ENCODE results near the gene TATDN3.
"Not testable (repeated sequence)": the region's sequence is repeated elsewhere in the genome, so short reads cannot be mapped to it uniquely, and the experiment has no call there.

Gene TATDN3

DNA sequence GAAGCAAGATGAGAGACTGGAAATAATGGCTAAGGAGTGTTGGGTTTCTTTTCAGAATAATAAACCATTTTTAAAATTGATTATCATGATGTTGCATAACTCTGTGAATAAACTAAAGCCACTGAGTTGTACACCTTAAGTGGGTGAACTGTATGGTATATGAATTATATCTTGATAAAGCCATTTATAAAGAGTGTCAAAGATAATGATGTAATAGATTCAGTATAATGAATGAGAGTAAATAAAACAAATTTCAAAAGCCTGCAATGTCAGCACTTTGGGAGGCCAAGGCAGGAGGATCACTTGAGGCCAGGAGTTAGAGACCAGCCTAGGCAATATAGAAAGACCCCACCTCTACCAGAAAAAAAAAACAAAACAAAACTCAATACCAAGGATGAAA, 16.5 kb upstream of the TATDN3 start:
- DNase-seq (ENCODE audit: low read depth): no peak
- no peak overlapping the region for H3K4me3 ChIP-seq (ENCODE audit: low read depth, low read length)
- TF ChIP-seq, protein P1, sequence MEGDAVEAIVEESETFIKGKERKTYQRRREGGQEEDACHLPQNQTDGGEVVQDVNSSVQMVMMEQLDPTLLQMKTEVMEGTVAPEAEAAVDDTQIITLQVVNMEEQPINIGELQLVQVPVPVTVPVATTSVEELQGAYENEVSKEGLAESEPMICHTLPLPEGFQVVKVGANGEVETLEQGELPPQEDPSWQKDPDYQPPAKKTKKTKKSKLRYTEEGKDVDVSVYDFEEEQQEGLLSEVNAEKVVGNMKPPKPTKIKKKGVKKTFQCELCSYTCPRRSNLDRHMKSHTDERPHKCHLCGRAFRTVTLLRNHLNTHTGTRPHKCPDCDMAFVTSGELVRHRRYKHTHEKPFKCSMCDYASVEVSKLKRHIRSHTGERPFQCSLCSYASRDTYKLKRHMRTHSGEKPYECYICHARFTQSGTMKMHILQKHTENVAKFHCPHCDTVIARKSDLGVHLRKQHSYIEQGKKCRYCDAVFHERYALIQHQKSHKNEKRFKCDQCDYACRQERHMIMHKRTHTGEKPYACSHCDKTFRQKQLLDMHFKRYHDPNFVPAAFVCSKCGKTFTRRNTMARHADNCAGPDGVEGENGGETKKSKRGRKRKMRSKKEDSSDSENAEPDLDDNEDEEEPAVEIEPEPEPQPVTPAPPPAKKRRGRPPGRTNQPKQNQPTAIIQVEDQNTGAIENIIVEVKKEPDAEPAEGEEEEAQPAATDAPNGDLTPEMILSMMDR (IDR thresholded peaks at IDR 0.05; ENCODE audit: low read depth, low read length, missing control alignments): no peak

GRCh38 chr1:212777151-212777550, 14.5 kb upstream of the TATDN3 start:
- DNase-seq (ENCODE audit: low read depth): no peak
- TF ChIP-seq, protein P1 (IDR thresholded peaks at IDR 0.05; ENCODE audit: low read depth, low read length, missing control alignments): no peak
- no peak overlapping the region for H3K4me3 ChIP-seq (ENCODE audit: low read depth, low read length)

GRCh38 chr1:212779086-212779485, 12.6 kb upstream of the TATDN3 start:
- H3K4me3 ChIP-seq (ENCODE audit: low read depth, low read length); DNase-seq (ENCODE audit: low read depth): not testable (repeated sequence)

- H3K4me3 ChIP-seq (ENCODE audit: low read depth, low read length): no peak overlapping the region
- no peak for DNase-seq (ENCODE audit: low read depth)
- TF ChIP-seq, protein P1 (IDR thresholded peaks at IDR 0.05; ENCODE audit: low read depth, low read length, missing control alignments): no peak
These were observed 10.9 kb upstream of the TATDN3 start for GRCh38 chr1:212780759-212781158.

- DNase-seq (ENCODE audit: low read depth): no peak
- H3K4me3 ChIP-seq (ENCODE audit: low read depth, low read length): no peak overlapping the region
- TF ChIP-seq, protein P1 (IDR thresholded peaks at IDR 0.05; ENCODE audit: low read depth, low read length, missing control alignments): no peak
These were observed 10.5 kb upstream of the TATDN3 start for GRCh38 chr1:212781225-212781624.

DNA sequence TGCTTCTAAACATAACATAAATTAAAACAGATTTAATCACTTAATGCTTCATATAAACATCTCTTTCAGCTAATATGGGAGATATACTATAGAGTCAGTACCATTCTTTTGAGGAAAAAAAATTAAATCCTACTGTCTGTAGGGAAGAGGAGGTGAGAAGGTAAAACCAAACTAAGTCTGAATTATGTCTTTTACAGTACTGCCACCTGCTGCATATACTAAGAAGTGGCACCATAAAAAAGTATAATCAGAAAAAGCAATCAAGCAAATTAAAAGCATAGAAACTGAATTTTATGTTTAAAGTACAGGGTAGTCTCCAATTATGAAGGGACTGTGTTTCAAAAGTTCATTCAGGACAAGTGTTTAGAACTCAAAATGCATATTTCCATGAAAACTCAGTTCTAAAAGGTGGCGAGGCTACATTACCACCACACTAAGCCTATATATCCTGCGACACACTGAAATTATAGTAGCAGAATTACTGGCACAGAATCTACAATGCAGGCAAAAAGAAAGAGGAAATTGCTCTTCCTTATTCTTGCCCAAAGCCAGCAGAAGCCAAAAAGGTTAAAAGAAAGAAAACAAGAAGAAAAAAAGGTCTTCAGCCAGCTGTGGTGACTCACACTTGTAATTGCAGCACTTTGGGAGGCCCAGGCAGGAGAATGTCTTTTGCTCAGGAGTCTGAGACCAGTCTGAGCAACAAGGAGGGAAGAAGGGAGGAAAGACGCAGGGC, 9.1 kb upstream of the TATDN3 start:
- TF ChIP-seq, protein P1 (IDR thresholded peaks at IDR 0.05; ENCODE audit: low read depth, low read length, missing control alignments): peak; percentile 44
- DNase-seq (ENCODE audit: low read depth): no peak
- no peak overlapping the region for H3K4me3 ChIP-seq (ENCODE audit: low read depth, low read length)

DNA sequence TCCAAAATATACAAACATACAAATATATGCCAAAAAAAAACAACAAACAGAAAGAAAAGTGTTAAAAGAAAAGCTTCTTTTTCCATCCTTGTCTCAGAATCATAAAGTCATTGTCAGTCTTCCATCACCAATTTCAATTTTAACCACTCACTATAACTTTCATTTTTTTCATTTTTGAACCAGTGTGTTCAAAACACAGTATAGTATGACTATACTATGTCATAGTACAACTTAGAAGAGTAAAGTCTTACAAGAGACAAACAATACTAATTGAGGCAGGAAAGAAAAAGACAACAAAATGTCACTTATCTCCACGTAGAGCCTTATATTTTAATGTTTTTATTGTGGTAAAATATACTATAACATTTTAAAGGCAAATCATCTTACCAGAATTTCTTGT, 7.7 kb upstream of the TATDN3 start:
- no peak for DNase-seq (ENCODE audit: low read depth)
- H3K4me3 ChIP-seq (ENCODE audit: low read depth, low read length): no peak overlapping the region
- TF ChIP-seq, protein P1 (IDR thresholded peaks at IDR 0.05; ENCODE audit: low read depth, low read length, missing control alignments): no peak
